HG03175 (cell line): ENCODE results near the gene AGAP1.

Experiments
- ATAC-seq: cut with Tn5 transposase; IDR thresholded peaks from one replicate; pipeline ENCODE4 v1.9.1; 2021; ENCODE audit warnings: mild to moderate bottlenecking, moderate library complexity; ENCODE audit not compliant: unreplicated experiment

AGAP1 gene

DNA sequence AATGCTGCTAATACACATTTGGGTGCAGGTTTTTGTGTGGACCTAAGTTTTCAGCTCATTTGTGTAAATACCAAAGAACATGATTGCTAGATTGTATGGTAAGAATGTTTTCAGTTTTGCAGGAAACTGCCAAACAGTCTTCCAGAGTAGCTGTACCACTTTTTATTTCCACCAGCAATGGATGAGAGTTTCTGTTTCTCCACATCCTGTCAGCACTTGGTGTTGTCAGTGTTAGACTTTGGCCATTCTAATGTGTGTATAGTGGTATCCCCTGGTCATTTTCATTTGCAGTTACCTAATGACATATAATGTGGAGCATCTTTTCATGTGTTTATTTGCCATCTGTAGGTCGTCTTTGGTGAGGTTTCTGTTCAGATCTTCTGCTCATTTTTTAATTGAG is 337.9 kb downstream of the AGAP1 start:
- ATAC-seq = no peak

DNA sequence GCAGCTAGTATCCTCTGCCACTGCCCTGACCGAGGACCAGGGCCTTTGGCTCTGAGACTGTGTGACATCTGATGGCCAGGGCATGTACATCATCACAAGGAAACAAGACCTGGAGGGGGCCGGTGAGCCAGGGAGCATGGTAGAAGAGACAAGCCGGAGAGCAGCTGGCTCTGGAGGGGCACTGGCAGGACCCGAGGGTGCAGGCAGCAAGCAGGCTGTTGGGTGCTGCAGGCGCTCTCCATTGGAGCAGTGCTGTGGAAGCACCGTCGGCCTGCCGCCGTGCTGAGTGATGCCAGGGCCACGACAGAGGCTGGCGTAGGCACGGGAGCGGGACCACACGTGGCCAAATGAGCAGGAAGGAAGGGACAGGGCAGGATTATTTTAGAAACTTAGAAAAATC is 339.1 kb downstream of the AGAP1 start:
- no peak for ATAC-seq

DNA sequence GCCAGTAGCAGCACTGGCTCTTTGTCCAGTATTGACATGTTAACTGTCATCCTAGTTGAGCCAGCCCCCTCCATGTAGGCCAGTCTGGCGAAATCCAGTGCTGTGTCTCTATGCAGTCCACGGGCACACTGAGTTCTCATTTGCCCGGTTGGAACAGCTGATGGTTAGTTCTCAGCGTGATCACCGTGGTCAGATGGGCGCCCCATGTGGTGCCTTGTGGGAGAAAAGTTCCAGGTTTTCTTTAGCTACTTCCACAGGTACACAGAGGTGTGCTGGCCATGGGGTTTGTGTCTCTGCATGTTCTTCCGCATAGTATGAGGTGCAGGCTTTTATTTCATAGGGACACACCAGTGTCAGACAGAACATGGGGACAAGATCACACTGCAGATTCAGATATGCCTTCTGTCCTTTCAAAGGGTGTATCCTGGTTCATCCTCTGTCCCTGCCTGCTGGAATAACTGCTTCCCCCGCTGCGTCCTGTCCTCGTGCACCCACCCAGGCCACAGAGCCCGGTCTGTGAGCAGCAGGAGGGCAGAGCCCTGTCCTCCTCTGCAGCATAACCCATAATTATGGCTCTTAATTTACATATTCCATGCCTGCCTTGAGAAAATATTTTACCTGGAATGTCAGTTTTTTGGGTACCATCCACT is 340.3 kb downstream of the AGAP1 start:
- no peak for ATAC-seq

DNA sequence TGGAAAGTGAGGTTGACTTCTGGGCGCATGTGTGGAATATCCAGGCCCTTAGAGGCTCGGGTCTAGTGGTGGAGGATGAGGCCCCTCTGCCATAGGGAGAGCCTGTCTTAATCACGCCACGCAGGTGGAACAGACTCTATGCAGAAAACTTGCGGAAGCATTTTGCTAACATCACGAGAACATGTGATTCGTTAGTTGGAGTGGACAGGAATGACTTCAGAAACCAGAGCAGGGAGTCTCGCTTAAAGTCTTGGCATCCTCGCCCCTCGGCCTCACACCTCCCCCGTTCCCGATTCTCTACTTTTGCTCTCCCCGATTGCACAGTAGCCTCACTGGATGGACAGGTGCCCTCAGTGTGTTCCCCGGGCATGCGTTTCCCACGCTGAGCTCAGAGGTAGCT is 340.9 kb downstream of the AGAP1 start:
- no peak for ATAC-seq

DNA sequence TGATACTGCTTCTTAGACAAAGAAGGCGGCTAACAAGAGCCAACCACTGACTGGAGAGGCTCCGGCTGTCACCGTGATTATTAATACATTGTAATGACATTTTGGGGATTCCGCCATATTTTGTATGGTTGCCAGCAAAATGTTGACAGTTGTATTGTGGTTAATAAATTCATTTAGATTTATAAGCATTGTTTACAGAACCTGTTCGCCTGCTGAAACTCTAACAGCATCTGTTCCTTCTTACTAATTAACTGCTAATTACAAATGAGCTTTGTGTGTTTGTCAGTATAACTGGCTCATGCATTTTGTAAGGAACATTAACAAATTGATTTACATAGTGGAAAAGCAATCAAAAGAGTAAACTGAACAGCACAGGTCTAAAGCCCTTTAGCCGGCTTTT is 342.0 kb downstream of the AGAP1 start:
- no peak for ATAC-seq

DNA sequence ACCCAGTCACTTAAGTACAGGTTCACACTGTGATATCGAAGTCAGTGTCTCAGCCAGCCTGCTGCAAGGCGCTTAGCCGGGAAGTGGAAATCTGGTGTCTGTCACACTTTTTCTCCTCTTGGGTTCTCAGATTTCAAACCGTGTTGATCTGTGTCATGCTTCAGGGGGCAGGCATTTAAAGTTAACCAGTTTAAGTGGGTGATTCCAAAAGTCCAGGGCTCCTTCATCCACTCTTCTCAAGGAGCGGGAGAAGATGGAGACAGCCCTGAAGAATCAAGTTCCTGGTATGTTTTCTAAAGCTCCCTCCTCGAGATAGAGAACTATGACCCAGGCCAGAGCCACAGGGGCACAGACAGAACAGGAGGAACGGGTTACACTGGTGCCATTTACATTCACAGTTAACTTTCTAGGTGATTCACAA is 342.7 kb downstream of the AGAP1 start:
- ATAC-seq = no peak

DNA sequence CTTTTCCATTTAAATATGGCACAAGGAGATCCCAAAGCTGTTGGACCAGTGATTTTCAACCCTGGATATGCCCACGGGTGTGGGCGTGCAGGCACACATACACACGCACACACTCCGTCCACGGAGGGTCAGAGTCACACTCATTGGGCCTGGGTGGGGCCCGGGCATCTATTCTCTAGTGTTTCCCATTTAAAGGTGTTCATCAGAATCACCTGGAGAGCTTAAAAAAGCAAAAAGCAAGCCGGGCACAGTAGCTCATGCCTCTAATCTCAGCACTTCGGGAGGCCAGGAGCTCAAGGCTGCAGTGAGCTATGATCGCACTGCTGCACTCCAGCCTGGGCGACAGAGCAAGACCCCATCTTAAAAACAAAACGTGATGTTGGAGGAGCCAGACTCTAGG is 345.4 kb downstream of the AGAP1 start:
- ATAC-seq = no peak

DNA sequence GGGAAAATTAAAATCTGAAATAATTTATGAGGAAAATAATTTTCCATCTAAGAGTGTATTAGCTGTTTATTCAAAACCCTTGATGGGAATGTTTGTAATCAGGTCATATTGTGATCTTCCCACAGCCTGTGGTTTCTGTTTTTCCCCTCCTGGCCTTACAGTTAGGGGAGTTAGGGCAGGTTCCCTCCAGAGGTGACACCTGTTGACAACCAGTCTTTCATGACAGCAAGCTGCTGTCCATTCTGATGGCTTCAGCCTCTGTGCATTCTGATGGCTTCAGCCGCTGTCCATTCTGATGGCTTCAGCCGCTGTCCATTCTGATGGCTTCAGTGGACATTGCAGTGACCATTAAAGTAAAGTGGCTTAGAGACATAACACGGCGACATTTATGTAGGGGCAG is 346.1 kb downstream of the AGAP1 start:
- ATAC-seq = no peak

DNA sequence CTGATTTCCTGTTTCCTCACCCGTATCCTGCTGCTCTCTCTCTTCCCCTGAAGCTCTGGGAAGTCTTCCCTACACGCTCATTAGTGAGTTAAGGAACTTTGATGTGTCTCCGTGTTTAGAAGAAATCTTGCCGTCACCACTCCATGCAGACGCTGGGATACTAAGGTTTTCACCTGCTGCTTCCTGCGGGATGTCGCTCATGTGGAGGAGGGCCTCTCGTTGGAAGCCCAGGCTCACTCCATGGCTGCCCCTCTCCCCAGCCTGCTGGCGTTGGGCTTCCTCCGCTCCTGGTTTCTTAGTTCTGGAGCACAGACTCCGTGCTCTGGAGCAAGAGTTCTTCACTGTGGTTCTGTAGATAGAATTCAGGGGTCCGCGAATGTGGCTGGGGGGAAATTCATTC is 348.0 kb downstream of the AGAP1 start:
- ATAC-seq = no peak

DNA sequence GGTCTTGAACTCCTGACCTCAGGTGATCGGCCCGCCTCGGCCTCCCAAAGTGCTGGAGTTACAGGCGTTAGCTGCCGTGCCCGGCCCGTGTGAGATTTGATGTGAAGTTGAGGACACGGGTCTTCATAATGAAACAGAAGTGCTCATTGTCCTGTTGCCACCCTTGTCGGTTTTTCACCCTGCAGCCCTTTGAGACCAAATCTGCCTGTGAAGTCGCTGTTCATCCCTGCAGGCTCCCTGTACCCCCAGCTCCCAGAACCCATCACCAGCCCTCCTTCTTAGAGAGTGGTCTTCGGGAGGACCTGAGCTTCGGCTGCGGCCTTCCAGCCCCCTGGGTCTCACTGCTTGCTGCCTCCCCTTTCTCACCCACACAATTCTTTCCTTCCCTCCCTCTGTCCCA is 349.1 kb downstream of the AGAP1 start:
- ATAC-seq = no peak

DNA sequence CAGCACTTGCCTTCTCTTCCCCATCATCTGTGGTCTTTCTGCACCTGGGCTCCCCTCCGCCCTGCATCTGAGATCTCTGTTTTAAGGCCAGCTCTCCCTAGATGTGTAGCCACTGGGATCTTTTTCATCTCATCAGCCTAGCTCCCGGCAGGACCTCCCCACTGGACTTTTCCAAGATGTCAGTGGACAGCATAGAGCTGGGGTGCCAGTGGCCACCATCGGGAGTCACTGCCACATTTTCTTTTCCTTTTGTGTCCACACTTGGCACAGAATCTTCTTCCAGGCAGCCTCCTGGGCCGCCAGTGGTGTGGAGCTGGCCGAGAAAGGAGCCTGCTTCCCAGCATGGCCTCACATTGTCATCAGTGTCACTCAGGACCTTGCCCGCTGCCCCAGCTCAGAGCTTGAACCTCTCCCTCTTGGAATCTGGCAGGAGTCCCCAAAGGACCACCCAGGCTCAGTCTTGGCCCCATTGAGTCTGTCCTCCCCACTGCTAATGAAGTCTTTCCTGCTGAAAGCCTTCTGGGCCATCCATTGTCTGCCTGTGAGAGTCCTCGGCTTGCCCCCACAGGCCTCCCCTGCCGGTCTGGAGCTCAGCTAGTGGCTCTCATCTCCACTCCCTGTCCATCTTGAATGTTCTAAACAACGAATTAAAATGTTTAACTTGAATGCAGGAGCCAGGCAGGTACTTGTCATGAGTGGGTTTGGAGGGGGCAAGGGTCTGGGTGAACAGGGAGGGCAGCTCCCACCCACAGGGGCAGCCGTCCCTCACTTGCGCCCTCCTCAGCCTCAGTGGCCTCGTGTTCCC is 349.9 kb downstream of the AGAP1 start:
- ATAC-seq = no peak

DNA sequence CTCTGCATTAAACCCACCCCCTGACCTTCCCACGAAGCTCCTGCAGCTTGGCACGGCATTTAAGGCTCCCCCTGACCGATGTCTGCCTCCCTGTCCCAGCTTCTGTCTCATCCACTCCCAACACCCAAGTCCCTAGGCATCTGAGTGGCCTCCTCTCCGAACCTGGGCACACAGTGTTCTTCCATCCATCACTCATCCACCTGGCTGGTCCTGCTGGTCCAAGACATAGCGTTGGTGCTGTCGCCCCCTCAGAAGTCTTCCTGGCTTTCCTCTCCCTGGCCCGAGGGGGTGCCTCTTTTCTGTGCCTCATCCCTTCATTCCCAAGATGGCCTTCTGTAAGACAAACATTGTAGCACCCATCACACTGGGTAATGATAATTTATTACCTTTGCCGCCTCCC is 350.7 kb downstream of the AGAP1 start:
- no peak for ATAC-seq

DNA sequence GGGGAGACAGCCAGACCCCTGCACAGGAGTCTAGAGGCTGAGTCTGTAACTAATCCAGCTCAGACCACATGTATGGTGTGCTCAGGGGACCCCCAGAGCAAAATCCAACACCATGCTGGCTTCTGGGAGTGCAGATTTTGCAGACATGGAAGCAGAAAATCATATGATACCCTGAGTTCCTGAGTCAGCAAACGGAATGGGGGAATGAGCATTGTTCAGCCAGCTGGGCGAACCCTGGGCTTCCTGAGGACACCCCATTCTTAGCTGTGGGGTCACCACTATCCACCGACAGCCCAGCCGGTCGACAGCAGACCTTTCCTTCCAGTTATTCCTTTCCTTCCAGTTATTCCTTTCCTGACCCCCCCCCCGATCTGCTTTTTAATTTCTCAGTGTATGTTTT is 351.4 kb downstream of the AGAP1 start:
- no peak for ATAC-seq

DNA sequence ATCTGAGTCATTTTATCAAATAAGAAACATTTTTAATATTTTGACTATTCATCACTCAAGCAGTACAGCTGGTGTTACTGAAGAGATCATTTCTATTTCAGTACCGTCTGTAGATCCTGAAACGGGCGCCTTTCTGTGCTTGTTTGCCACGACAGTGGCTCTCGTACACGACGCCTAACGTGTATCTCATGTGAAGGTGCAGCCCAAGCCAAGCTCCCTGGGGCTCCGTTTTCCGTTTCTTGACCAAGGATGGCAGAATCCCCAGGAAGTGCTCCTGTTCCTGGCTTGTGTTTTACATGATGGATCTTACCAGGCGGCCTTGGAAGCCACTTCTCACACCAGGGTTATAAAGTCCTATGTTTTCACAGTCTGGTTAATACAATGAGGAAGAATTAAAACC is 353.7 kb downstream of the AGAP1 start:
- ATAC-seq = no peak

DNA sequence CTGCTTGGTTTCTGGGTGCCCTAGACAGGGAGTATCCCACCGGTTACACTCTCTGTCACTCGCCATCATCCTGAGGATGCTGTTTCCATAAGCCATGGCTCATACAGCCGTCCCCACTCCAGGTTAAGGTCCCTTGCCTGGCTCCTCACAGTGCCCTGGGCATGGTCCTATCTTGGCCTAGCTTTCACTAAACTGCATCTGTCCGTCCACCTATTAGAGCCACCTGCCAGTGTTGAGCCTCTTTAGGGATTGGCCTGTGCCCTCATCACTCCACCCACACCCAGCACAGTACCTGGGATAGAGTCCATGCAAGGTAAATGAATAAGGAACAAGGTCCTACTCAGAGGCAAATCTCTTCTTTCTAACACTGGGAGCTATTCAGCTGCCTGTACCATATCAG is 354.2 kb downstream of the AGAP1 start:
- ATAC-seq = no peak

DNA sequence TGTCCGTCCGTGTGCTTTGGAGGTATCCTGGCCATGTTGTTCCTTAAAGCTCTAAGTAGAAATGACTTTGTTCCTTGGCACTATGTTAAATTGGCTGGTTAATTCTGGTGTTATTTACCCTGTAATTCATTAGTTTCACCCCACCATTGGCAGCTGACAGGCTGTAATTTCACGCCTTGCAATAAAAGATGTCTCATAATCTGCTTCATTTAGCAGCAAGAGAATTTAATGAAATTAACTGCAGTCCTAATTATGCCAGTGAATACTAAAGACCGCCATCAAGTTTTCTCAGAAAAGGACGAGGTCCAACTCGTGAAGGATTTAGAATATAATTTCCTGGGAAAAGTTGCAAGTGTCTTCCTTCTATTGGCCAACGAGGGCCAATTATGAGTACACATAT is 355.1 kb downstream of the AGAP1 start:
- no peak for ATAC-seq

DNA sequence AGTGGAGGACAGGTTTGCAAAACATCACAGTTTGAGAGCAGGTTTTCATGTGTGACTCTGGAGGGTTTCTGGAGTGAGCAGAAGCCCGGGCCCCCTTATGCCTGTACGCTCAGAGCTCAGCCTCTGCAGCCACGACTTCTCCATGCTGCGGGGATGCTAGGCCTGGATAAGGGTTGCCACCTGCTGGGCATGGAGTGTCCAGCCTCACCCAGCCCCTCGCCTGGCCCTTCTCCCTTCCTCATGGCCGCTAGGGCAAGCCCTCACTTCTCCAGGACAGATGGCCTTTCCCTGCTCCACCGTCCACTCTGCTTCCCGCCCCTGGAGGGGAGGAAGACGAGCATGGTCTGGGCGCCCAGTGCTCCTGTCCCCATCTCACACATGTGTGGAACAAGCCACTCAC is 355.6 kb downstream of the AGAP1 start:
- no peak for ATAC-seq

DNA sequence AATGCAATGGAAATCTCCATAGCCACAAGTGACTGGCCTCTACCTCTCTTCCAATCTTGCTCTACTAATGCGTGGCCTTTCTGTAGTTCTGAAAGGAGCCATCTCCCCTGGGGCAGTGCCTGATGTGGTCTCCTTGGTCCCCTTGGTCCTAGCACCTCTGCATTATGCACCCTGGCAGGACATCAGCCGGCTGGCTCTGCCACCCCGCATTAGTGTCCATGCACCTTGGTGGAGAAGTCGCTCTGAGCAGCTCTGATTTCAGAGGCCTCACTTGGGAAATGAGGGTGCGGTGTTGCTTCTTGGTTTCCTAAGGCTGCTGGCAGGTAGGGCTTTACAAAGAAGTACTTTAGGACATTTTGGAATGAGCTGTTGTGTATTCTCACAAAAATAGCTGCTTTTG is 356.4 kb downstream of the AGAP1 start:
- ATAC-seq = no peak

DNA sequence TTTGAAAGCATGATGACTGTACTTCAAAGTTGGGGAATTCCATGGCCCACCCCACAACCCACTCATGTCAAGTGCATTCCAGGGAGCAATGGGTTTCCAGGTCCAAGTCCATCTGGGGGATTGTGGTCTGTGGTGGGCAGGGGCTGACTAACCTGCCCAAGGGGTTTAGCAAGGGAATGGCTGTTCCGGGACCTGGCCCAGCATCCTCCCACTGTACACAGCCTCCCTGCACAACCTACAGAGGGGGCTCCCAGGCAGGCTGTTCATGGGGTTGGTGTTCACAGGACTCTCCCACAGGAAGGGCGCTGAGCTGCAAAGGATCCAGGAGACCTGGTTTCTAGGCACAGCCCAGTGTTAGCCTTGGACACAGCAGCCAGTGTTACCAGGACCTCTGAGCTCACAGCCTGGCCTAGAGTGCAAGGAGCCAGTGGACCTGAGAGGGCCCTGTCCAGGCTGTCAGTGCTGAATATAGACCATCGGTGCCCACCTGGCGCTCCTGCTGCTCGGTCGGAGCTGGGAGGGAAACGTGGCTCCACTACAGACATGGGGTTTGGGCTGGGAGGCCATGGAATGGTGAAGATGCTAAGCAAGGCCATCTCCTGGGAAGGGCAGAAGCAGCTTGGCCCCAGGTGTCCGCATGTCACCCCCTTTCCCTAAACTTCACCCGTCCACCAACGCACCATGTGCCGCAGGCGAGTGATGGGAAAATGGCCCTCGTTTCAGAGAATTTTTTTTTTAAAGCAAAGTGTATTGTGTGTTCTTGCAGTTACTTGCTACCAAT is 357.1 kb downstream of the AGAP1 start:
- no peak for ATAC-seq

DNA sequence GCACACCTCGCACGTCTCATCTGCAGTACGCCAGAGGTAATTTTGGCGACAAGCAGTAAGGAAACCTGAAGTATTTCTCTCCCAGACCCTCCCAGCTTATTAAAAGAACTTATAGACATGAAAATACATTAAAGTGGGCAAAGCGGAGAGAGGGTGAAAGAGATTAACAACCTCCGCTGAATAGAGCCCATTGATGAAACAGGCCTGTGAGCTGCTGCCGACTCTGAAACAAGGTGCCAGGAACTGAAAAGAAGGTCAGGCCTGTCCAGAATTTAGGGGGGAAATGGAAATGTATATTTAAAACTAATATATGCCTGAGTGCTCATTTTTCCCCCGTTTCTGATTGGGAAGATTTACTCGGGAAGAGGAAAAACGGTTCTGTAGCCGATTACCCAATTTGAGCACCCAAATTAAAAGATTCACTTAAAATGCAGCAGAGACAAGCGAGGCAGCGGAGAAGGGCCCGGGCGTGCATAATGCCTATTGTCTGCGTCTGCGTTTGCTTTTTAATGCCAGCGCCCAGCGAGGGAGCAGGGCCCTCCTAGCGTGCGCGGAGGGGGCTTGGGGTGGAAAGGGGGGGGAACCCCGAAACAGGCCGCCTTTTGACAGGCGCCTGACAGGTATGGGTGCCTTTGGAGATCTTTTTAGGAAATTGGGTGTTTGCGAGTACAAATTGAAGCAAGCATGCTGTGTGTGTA is 358.1 kb downstream of the AGAP1 start:
- no peak for ATAC-seq

DNA sequence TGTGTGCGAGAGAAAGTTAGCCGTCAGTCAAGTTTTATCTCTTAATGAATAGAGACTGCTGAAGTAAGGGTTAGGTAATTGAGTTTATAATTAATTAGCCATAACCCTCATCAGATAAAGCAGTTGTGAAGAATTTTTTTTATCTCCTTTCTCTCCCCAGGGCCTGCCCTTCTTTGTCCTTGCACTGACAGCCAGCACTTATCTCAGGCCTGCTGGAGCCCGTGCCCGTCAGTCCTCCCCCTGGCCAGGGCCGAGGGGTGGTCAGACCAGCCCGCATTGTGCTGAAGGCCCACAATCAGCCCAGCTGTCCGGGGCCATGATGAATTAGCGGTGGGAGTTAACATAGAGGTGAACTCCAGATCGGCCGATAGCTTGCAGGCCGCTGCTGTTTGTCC is 358.7 kb downstream of the AGAP1 start:
- ATAC-seq = no peak
